Midbrain (tissue), 1 donor: ENCODE measurements around the gene LGALS13.

Experiments
- DNase-seq: peaks from one replicate; lab custom pipeline; 2025; lab: John Stamatoyannopoulos, UW

Gene LGALS13

DNA sequence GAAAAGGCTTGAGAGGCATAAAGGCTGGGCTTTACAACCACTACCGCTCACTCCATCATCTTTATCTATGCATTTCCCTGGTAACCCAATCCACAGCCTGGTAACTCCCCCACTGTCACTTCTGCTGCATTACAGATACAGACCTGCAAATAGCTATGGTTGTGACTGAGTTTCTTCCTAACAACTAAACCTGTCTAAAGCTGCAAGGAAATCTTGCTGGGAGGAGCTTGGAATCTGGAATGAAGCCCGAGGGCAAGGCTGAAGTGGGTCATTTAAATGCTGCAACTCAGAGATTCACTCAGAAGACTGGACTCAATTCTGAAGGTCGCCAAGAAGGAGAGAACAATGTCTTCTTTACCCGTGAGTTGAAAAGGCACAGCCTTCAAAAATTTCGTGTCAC is at the start of gene LGALS13:
LGALS13 (plus strand) TSS at position 301 of the 400 bp plus-strand sequence; CDS start at position 346, 45 bp downstream.
- no peak for DNase-seq

DNA sequence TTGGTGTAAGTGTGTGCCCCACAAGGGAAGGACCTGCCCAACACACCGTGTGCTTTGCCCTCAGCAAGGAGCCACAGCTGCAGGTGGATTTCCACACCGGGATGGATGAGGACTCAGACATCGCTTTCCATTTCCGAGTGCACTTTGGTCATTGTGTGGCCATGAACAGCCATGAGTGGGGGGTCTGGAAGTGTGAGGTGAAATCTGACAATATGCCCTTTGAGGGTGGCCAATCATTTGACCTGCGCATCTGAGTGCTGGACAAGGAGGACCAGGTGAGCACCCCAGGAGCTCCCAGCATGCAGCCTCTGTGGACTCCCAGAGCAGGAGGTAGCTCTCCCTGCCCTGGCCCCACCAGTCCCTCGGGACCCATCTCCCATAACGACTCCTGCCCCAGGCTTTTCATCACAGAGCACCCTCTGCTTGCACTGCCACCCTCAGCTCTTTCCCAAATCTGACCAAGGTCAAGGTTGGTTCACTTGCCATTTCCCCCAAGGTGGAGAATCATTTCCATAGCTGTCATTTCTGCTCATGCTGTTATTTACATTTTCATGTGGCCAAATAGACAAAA is 49.2 kb upstream of the LGALS13 start:
- no peak for DNase-seq

DNA sequence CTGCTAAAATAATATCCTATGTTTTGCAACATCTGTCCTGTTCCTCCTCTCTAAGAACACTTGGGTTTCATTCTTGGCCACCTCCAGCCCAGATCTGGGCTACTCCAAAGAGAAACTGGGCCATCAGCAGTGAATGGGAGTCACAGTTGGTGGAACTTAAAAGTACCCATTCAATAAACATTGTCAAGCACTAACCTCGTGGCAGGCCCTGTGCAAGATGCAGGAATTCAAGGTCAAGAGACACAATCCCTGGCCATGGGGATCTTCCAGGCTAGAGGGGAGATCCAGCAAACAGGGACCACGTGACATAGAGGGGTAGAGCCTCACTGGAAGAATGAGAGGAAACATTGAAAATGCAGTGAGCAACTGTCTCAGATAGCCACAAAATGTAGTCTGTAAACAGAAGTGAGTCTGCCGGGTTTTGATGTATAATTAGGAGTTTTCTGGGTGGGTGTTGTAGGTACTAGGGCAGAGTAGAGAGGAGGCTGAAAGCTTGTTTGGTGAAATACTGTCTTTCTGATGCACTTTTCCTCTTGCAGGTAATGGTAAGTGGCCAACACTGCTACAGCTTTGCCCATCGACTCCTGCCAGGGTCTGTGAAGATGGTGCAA is 47.5 kb upstream of the LGALS13 start:
- no peak for DNase-seq

DNA sequence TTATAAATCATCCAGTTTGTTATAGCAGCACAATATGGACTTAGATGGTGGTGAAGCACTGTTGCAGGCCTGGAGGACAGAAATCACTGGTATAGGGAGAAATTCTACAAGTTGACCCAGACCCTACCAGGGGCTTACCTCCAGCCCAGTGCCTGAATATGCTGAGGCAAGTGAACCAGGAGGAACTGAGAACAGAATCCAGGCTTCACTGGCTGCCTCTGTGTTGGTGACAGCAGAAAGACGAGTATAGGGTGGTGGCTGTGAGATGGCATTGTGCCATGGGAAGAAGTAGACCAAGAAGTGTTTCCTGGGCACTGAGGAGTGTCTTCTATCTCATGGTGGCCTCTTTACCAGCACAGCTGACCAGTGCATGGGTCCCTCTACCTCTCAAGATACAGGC is 46.4 kb upstream of the LGALS13 start:
- no peak for DNase-seq

GRCh38 chr19:39557811-39558623 is 44.3 kb upstream of the LGALS13 start:
- no peak for DNase-seq

DNA sequence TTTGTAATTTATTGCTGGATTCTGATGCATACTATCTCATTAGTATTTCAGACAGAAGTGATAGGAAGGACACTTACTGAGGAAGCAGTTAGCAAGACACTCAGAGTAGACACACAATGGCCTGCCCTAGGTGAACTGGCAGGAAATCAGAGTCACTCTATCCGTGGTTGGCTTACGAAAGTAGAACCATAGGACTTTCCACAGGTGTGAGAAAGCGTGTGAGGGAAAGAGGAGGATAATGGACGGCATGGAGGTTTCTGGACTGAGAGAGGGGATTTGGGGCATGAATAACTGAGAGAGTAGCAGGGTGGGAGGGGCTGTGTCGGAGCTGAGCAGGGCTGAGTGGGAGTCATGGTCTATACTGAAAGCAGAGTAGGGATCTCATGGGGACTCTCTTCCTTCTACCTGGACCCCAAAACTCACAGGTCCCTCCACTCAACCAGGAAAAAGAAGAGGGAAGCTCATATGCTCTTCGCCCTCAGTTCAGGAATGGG is 43.7 kb upstream of the LGALS13 start:
- DNase-seq, result no peak

GRCh38 chr19:39563408-39563807 is 38.9 kb upstream of the LGALS13 start:
- DNase-seq, result no peak

DNA sequence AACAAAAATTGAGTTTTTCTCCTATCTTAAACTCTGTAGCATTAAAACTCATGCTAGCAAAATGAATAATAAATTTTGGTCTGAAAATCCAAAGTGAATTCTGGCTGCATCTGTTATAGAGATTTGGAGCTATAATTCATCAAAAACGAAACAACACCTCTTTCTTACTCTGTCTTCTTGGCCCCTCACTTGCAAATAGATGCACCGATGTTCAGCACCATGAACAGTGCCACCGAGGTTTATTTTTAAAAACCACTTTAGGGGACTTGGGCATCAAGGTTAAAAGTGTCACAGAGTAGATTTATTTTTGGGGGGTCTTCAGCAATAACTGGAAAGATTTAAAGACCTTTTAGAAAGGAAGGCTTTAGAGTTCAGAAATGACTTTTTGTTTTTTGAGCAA is 36.3 kb upstream of the LGALS13 start:
- DNase-seq, result no peak

DNA sequence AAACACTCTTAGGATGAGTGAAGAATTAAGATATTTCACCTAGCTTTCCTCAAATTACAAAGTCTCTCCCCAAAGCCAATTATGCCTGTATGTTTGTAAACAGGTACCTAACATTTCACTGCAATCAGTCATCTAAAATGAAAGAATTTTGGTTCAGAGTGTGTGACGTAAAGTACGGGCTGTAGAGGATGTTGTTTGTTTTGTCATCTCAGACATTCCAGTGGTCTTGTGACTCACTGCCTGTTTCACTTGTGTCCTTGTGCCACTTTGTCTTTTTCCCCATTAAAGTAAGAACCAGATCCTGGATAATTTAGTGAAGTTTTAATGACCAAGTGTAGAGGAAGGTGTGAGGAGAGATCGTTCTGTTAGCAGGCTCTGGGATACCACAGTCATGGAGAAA is 33.7 kb upstream of the LGALS13 start:
- no peak for DNase-seq

GRCh38 chr19:39582442-39582841 is 19.9 kb upstream of the LGALS13 start:
- DNase-seq, result no peak

DNA sequence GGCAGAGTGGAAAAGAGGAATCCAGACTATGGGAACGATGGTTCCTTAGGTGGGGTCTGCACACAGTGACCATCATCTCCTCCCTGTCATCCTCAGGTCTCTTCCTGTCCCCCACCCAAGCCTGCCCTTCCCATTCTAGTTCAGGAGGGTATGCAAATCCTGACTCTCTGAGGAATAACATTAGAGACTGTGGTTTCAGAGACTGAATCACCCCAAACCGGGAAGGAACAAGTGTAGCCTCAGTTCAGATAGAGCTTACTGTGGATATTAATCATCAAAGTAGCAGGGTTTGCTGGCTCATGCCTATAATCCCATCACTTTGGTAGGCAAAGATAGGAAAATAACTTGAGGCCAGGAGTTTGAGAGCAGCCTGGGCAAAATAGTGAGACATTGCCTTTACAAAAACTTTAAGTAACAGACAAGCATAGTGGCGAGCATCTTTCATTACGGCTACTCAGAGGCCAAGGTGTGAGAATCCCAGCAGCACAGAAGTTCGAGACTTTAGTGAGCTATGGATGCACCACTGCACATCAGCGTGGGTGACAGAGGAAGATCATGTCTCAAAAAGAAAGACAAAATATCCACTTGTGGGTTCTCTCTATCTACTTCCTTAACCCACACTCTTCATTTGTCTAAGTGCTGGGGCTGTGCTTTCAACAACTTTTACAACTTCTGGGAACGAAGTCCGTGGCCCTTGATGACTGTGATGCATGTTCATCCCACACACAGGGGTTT is 19.3 kb upstream of the LGALS13 start:
- no peak for DNase-seq

DNA sequence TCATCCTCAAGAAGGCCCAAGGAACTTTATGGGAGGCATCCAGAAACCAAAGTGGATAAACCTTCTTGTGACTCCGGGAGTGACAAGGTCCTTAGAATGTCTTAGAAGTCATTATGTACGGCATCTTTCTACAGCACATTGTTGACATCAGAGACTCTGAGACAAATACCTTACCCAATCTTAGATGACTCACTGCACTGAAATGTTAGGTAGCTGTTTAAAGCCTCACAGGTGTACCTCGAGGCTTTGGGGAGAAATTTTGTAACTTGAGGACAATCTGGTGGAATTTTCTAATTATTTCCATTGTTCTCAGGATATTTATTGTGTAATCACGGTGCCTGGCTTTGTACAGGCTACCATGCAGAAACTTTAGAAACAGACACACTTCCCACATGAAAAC is 14.8 kb upstream of the LGALS13 start:
- DNase-seq, result no peak

DNA sequence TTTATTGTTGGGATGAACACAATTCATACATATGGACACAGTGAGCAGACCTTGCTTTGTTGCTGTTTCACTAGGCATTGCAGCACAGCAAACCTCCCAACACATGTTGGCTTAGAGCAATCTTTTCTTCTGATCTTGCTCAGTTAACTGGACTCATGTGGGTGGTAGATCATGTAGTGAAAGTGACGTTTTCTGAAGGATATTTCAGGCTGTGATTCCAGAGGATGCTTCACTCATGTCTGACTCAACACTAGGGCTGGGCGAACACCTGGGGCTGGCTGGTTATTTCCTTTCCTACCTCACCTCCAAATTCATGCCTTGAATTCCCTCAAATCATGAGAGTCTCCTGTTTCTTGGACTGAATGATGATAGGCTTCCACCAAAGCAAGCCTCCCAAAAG is 14.3 kb upstream of the LGALS13 start:
- DNase-seq, result no peak

DNA sequence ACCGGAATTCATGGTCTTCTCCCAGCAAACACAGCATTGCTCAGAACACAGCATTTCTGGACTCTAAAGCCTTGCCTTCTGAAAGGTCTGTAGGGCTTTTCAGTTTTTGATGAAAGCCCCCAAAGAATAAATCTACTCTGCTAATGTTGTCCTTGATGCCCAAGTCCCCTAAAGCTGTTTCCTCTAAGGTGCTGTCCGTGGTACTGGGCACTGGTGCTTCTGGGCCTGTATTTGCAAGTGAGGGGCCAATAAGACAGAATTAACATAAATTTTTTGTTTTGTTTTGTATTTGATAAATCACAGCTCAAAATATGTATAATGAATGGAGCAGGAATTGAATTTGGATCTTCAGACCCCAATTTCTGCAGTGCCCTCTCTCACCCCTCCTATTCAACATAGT is 12.1 kb upstream of the LGALS13 start:
- no peak for DNase-seq

DNA sequence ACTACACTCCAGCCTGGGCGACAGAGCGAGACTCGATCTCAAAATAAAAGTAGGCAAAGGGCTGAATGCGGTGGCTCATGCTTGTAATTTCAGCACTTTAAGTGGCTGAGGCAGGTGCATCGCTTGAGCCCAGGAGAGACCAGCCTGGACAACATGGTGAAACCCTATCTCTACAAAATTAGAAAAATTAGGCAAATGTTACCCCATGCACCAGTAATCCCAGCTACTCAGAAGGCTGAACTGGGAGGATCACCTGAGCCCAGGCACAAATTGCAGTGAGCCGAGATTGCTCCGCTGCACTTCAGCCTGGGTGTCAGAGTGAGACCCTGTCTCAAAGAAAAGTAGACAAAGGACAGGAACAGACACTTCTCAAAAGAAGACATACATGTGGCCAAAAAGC is 9.9 kb upstream of the LGALS13 start:
- DNase-seq, result no peak

- no peak for DNase-seq
These were observed 6.4 kb upstream of the LGALS13 start for GRCh38 chr19:39595950-39596349.

DNA sequence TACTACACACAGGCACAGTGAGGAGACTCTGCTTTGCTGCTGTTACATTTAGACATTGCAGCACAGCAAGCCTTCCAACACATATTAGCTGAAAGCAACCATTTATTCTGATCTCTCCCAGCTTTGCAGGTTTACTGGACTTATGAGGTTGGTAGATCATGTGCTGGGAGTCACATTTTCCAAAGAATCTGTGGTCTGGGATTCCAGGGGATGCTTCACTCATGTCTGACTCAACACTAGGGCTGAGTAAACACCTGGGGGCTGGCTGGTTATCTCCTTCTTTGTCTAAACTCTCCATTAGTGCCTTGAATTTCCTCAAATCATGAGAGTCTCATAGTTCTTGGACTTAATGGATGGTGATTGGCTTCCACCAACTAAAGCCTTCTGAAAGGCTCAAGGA is 5.4 kb upstream of the LGALS13 start:
- DNase-seq, result no peak

GRCh38 chr19:39599116-39599515 is 3.2 kb upstream of the LGALS13 start:
- DNase-seq, result no peak

GRCh38 chr19:39603825-39604224 is 1.5 kb downstream of the LGALS13 start:
- no peak for DNase-seq

GRCh38 chr19:39607021-39607420 is 4.7 kb downstream of the LGALS13 start:
- no peak for DNase-seq

GRCh38 chr19:39607561-39607960 is 5.2 kb downstream of the LGALS13 start:
- DNase-seq, result no peak

GRCh38 chr19:39613597-39613996 is 11.3 kb downstream of the LGALS13 start:
- DNase-seq, result no peak

DNA sequence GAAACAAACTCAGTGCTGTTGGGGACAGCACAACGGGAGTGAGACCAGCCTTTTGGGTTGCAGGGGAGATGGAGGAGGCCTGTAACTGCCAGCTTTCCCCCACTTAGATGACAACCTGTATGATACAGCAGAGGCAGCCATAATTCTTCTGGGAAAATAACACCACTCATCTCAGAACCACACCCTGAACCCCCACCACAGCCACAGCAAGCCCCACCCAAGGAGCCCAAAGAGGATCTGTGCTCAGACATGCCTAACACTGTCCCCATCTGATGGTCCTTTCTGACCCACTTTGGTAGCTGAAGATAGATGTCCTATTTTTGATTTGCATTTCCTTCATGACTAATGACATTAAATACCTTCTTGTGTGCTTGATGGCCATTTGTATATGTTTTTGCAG is 15.4 kb downstream of the LGALS13 start:
- no peak for DNase-seq
